Peyer's patch (tissue), 4 donors: ENCODE data around the gene MEMO1. TPM values are rescaled to one million over a fixed set of nuclear protein-coding genes. Genes with fewer than 3 reads are reported as not detected.
"Not testable (repeated sequence)": the region's sequence is repeated elsewhere in the genome, so short reads cannot be mapped to it uniquely, and the experiment has no call there.

Experiments
- DNase-seq, 3 donors: peaks; one replicate each; pipeline ENCODE4 v3.0.0-alpha.2; 2017 to 2019
- H3K27ac ChIP-seq, 4 donors: fragments of 200-600 bp; sonication (generic); one replicate each; pipeline ENCODE4 v1.5.1; 2016 to 2019
- H3K27me3 ChIP-seq, 2 donors: fragments of 200-600 bp; sonication (generic); one replicate each; pipeline ENCODE4 v1.5.1; 2019
- H3K36me3 ChIP-seq, 3 donors: fragments of 200-600 bp; sonication (generic); one replicate each; pipeline ENCODE4 v1.5.1; 2016 to 2019
- H3K4me1 ChIP-seq, 4 donors: fragments of 200-600 bp; sonication (generic); one replicate each; pipeline ENCODE4 v1.5.1; 2016 to 2019
- H3K4me3 ChIP-seq, 4 donors: fragments of 200-600 bp; sonication (generic); 1 replicate in 3 of 4; 2 replicates in 1 of 4; pipeline ENCODE4 v1.5.1; 2016 to 2019; ENCODE audit warnings: mild to moderate bottlenecking in 1 of 4
- H3K9me3 ChIP-seq, 4 donors: fragments of 200-600 bp; sonication (generic); one replicate each; pipeline ENCODE4 v1.5.1; 2016 to 2019; ENCODE audit warnings: mild to moderate bottlenecking in 1 of 4
- CTCF ChIP-seq, 6 experiments: fragments of 450-650 bp in 4 of 6; fragments of 200-600 bp in 2 of 6; sonication (generic) in 1 of 6; IDR thresholded peaks; one replicate each; pipeline ENCODE4 v1.5.1; 2017 to 2019; ENCODE audit warnings: antibody characterized with exemption in 6 of 6, mild to moderate bottlenecking in 3 of 6, moderate library complexity in 1 of 6
- POLR2A ChIP-seq, 2 donors: fragments of 450-650 bp; IDR thresholded peaks; one replicate each; pipeline ENCODE4 v1.5.1; 2017; ENCODE audit warnings: antibody characterized with exemption in 2 of 2, mild to moderate bottlenecking in 2 of 2, moderate library complexity in 2 of 2
- total RNA-seq, 4 donors: library from RNA; depleted of rRNA; stranded (reverse); fragments of >200 nt; gene quantifications; one replicate each; pipeline ENCODE4 v1.1.0, GENCODE V29; 2016

The MEMO1 gene
- total RNA-seq, 4 donors from 2014 or later = 5.2 to 27.3 (median 21.7) TPM

- Histone ChIP-seq H3K27ac (no peak overlapping the region), H3K4me3 (no peak overlapping the region), H3K36me3 (no peaks in the 10 kb centered on the region), H3K4me1 (no peaks in the 10 kb centered on the region), H3K27me3 (no peaks in the 10 kb centered on the region), H3K9me3 (no peaks in the 10 kb centered on the region)
- TF ChIP-seq CTCF (IDR thresholded peaks at IDR 0.05) (no peak), POLR2A (IDR thresholded peaks at IDR 0.05) (no peak)
- DNase-seq = no peak
These were observed 87.1 kb downstream of the MEMO1 start for GRCh38 chr2:31923662-31924061.

GRCh38 chr2:31922542-31923408 is 88.0 kb downstream of the MEMO1 start:
- H3K27me3 ChIP-seq = no peaks in the 10 kb centered on the region
- H3K4me1 ChIP-seq = no peaks in the 10 kb centered on the region
- no peaks in the 10 kb centered on the region for H3K9me3 ChIP-seq
- TF ChIP-seq POLR2A (IDR thresholded peaks at IDR 0.05) (no peak), CTCF (IDR thresholded peaks at IDR 0.05) (no peak)
- H3K27ac ChIP-seq = no peak overlapping the region
- no peak overlapping the region for H3K4me3 ChIP-seq
- DNase-seq = no peak
- H3K36me3 ChIP-seq = no peaks in the 10 kb centered on the region

- H3K36me3 ChIP-seq = peaks cover 0 to 4% (median 0%) of the 10 kb centered on the region in 3 donors
- no peaks in the 10 kb centered on the region for H3K27me3 ChIP-seq
- DNase-seq = no peak
These were observed 89.8 kb downstream of the MEMO1 start for GRCh38 chr2:31920962-31921361.

GRCh38 chr2:31919499-31919898 is 91.3 kb downstream of the MEMO1 start:
- H3K4me1 ChIP-seq = no peaks in the 10 kb centered on the region
- H3K9me3 ChIP-seq = no peaks in the 10 kb centered on the region
- no peak for DNase-seq
- H3K36me3 ChIP-seq = peaks cover 0 to 4% (median 0%) of the 10 kb centered on the region in 3 donors
- no peak for TF ChIP-seq CTCF (IDR thresholded peaks at IDR 0.05)
- TF ChIP-seq POLR2A (IDR thresholded peaks at IDR 0.05) = no peak
- no peaks in the 10 kb centered on the region for H3K27me3 ChIP-seq
- H3K27ac ChIP-seq = no peak overlapping the region
- H3K4me3 ChIP-seq = no peak overlapping the region

More at GRCh38 chr2:31920962-31921361, 89.8 kb downstream of the MEMO1 start:
- TF ChIP-seq POLR2A (IDR thresholded peaks at IDR 0.05) (no peak), CTCF (IDR thresholded peaks at IDR 0.05) (no peak)
- H3K9me3 ChIP-seq = no peaks in the 10 kb centered on the region
- no peak overlapping the region for H3K4me3 ChIP-seq
- no peaks in the 10 kb centered on the region for H3K4me1 ChIP-seq
- no peak overlapping the region for H3K27ac ChIP-seq

GRCh38 chr2:31909661-31910060 is 101.1 kb downstream of the MEMO1 start:
- H3K27ac ChIP-seq = no peak overlapping the region
- no peak overlapping the region for H3K4me3 ChIP-seq
- TF ChIP-seq POLR2A (IDR thresholded peaks at IDR 0.05) (no peak), CTCF (IDR thresholded peaks at IDR 0.05) (no peak)
- no peaks in the 10 kb centered on the region for H3K27me3 ChIP-seq
- peaks cover 0 to 8% (median 0%) of the 10 kb centered on the region in 3 donors for H3K36me3 ChIP-seq
- H3K9me3 ChIP-seq = no peaks in the 10 kb centered on the region
- no peak for DNase-seq
- H3K4me1 ChIP-seq = no peaks in the 10 kb centered on the region

GRCh38 chr2:31907491-31907890 is 103.3 kb downstream of the MEMO1 start:
- H3K9me3 ChIP-seq, H3K27ac ChIP-seq, DNase-seq, H3K4me1 ChIP-seq, H3K36me3 ChIP-seq, H3K4me3 ChIP-seq, H3K27me3 ChIP-seq: not testable (repeated sequence)
